Sigmoid colon (tissue), 7 donors: ENCODE measurements around the gene KRTAP5-2. TPM values are rescaled to one million over a fixed set of nuclear protein-coding genes. Genes with fewer than 3 reads are reported as not detected.

Experiments
- DNase-seq: peaks from one replicate; pipeline ENCODE4 v3.0.0-alpha.2; 2019
- H3K27ac ChIP-seq, 4 donors: fragments of 200-600 bp; sonication (generic); one replicate each; pipeline ENCODE4 v1.5.1; 2016 to 2019; ENCODE audit warnings: mild to moderate bottlenecking in 1 of 4
- H3K27me3 ChIP-seq, 3 donors: fragments of 200-600 bp; sonication (generic); one replicate each; pipeline ENCODE4 v1.5.1; 2019; ENCODE audit warnings: mild to moderate bottlenecking in 1 of 3
- H3K36me3 ChIP-seq, 4 donors: fragments of 200-600 bp; sonication (generic); one replicate each; pipeline ENCODE4 v1.5.1; 2016 to 2019
- H3K4me1 ChIP-seq, 4 donors: fragments of 200-600 bp; sonication (generic); one replicate each; pipeline ENCODE4 v1.5.1; 2017 to 2019
- H3K4me3 ChIP-seq, 4 donors: fragments of 200-600 bp; sonication (generic); one replicate each; pipeline ENCODE4 v1.5.1; 2017 to 2019; ENCODE audit warnings: mild to moderate bottlenecking in 2 of 4, moderate library complexity in 1 of 4
- H3K9me3 ChIP-seq, 4 donors: fragments of 200-600 bp in 3 of 4; sonication (generic) in 3 of 4; one replicate each; pipeline versions ENCODE4 v1.5.1 to v1.6.1; 2013 to 2019
- EP300 ChIP-seq, 4 donors: sonication (generic); formaldehyde crosslinking; IDR thresholded peaks; one replicate each; pipeline ENCODE4 v1.6.1; 2017; ENCODE audit warnings: antibody characterized with exemption in 4 of 4
- POLR2A ChIP-seq, 2 donors: fragments of 450-650 bp; IDR thresholded peaks; one replicate each; pipeline ENCODE4 v1.6.1; 2016; ENCODE audit warnings: antibody characterized with exemption in 2 of 2, mild to moderate bottlenecking in 2 of 2, moderate library complexity in 2 of 2
- POLR2AphosphoS5 ChIP-seq, 4 donors: sonication (generic); formaldehyde crosslinking; IDR thresholded peaks; one replicate each; pipeline ENCODE4 v1.6.1; 2017; ENCODE audit warnings: antibody characterized with exemption in 4 of 4
- WGBS, 2 donors: extraction: QIAGEN DNeasy Blood & Tissue Kit; methylation state at CpG; one replicate each; pipeline ENCODE4 v1.1.7; 2013; 5-methylcytosine and 5-hydroxymethylcytosine counted together
- intact Hi-C: fragments of 100-400 bp; cut with DNase I; formaldehyde crosslinking; loops from one replicate; pipeline ENCODE4 v1.15.1; 2023
- polyA plus RNA-seq, 3 donors: library from polyadenylated mRNA; stranded (reverse); fragments of 200-250 nt; gene quantifications; one replicate each; pipeline ENCODE4 v1.2.3, GENCODE V29; 2013
- total RNA-seq, 4 donors: library from RNA; depleted of rRNA; stranded (reverse); fragments of >200 nt; gene quantifications; one replicate each; pipeline ENCODE4 v1.1.0, GENCODE V29; 2016
- TF ChIP-seq, protein P1 (sequence below), 4 experiments: fragments of 450-650 bp in 3 of 4; fragments of 200-600 bp in 1 of 4; IDR thresholded peaks; one replicate each; pipeline ENCODE4 v1.5.1; 2016 to 2019; ENCODE audit warnings: antibody characterized with exemption in 4 of 4, mild to moderate bottlenecking in 3 of 4, moderate library complexity in 2 of 4
- donor health status: healthy with polysubstance abuse.
- donor health status: Bipolar disorder and iron deficiency.
- donor health status: healthy.

KRTAP5-2 gene
- total and polyA plus RNA-seq, 7 donors, result 0.29 TPM; not detected in 6

DNA sequence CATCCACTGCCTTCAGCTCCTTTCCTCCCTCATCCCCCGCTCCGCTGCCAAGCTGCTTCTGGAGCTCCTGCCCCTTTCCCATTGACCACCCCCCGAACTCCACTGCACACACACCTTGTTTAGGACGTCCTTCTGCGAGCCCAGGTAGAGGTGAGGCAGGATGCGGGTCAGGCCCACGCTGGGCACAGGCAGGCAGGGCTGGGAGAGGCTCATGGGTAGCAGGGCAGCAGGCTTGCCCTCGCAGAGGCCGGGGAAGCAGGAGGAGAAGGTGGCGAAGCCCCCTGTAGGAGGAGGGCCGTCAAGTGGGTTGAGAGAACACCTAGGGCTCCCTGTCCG is 39.4 kb downstream of the KRTAP5-2 start:
- 29 to 66% methylated on average over 12 of the region's 12 CpGs for WGBS, 2 donors
- no peak for DNase-seq
- TF ChIP-seq POLR2AphosphoS5 (IDR thresholded peaks at IDR 0.05) (no peak), EP300 (IDR thresholded peaks at IDR 0.05) (no peak), POLR2A (IDR thresholded peaks at IDR 0.05) (no peak)
- TF ChIP-seq, protein P1, sequence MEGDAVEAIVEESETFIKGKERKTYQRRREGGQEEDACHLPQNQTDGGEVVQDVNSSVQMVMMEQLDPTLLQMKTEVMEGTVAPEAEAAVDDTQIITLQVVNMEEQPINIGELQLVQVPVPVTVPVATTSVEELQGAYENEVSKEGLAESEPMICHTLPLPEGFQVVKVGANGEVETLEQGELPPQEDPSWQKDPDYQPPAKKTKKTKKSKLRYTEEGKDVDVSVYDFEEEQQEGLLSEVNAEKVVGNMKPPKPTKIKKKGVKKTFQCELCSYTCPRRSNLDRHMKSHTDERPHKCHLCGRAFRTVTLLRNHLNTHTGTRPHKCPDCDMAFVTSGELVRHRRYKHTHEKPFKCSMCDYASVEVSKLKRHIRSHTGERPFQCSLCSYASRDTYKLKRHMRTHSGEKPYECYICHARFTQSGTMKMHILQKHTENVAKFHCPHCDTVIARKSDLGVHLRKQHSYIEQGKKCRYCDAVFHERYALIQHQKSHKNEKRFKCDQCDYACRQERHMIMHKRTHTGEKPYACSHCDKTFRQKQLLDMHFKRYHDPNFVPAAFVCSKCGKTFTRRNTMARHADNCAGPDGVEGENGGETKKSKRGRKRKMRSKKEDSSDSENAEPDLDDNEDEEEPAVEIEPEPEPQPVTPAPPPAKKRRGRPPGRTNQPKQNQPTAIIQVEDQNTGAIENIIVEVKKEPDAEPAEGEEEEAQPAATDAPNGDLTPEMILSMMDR (IDR thresholded peaks at IDR 0.05), result no peak
- peak overlapping the region; percentile 92 to 99 (median 95) for H3K27ac ChIP-seq
- intact Hi-C loops, result loop anchor here (1.0 to 5.0 kb wide), 2 partner anchors 14 to 96 kb away; partner anchors contain the start of gene DUSP8
- peak overlapping the region in 2 of 4 donors; percentile 9 to 10 for H3K4me3 ChIP-seq
- no peaks in the 10 kb centered on the region for H3K9me3 ChIP-seq
- H3K36me3 ChIP-seq, result peaks cover 0 to 25% (median 10%) of the 10 kb centered on the region in 4 donors
- H3K4me1 ChIP-seq, result peaks cover 0 to 47% (median 35%) of the 10 kb centered on the region in 4 donors
- H3K27me3 ChIP-seq, result no peaks in the 10 kb centered on the region

GRCh38 chr11:1557904-1558774 is 40.0 kb downstream of the KRTAP5-2 start:
- peak; percentile 93 for DNase-seq
- Histone ChIP-seq H3K4me1 (peaks cover 0 to 42% (median 34%) of the 10 kb centered on the region in 4 donors), H3K4me3 (peak overlapping the region in 1 of 4 donors; percentile 10), H3K36me3 (peaks cover 0 to 20% (median 7%) of the 10 kb centered on the region in 4 donors), H3K27me3 (no peaks in the 10 kb centered on the region), H3K9me3 (no peaks in the 10 kb centered on the region), H3K27ac (peak overlapping the region; percentile 92 to 99 (median 95))
- TF ChIP-seq EP300 (IDR thresholded peaks at IDR 0.05), result peak in 1 of 4 donors; percentile 61
- peak; percentile 30 to 48 (median 36) for TF ChIP-seq POLR2AphosphoS5 (IDR thresholded peaks at IDR 0.05)
- TF ChIP-seq POLR2A (IDR thresholded peaks at IDR 0.05), result peak in 1 of 2 donors; percentile 9
- TF ChIP-seq, protein P1 (IDR thresholded peaks at IDR 0.05), result no peak
- WGBS, 2 donors, result 30 to 57% methylated on average over 29 of the region's 29 CpGs
- intact Hi-C loops, result loop anchor here (1.0 to 5.0 kb wide), 2 partner anchors 14 to 96 kb away; partner anchors contain the start of gene DUSP8

DNA sequence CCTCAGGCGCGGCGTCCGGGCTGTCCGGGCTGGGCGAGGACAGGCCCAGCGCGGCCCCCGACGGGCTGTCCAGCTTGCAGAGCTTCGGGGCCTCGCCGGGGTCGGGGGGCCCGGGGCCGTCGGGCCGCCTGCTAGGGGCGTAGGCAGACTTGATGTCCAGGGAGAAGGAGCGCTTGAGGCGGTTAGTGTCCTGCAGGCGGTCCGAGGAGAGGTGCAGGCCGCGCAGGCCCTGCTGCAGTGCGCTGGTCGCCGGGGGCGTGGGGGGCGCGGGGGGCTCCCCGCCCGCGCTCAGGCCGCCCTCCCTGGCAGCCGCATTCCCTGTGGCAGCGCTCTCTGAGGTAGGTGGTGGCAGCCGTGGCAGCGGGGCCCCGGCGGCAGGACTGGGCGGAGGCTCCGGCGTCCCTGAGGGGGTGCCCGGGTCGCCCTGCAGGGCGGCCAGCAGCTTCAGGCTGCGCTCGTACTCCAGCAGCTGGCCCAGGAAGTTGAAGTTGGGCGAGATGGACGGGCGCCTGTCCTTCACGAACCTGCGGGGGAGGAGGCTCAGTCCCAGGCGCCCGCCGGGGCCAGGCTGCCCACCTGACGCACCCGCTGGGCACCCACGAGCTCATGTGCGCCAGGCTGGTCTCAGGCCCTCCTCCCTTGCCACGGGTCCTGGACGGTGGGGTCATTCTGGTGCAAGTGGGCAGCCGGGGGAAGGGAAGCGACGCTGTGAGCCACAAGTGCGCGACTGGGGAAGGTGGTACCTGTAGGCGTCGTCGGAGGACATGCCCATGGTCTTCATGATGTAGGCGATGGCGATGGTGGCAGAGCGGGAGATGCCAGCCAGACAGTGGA is 40.8 kb downstream of the KRTAP5-2 start:
- DNase-seq, result no peak
- intact Hi-C loops, result loop anchor here (5.0 kb wide), 1 partner anchor 95 kb away; no protein-coding TSS in a partner anchor
- peak overlapping the region; percentile 92 to 99 (median 95) for H3K27ac ChIP-seq
- no peaks in the 10 kb centered on the region for H3K27me3 ChIP-seq
- WGBS, 2 donors, result 84 to 93% methylated on average over 74 of the region's 74 CpGs
- no peak overlapping the region for H3K4me3 ChIP-seq
- TF ChIP-seq, protein P1 (IDR thresholded peaks at IDR 0.05), result no peak
- TF ChIP-seq POLR2AphosphoS5 (IDR thresholded peaks at IDR 0.05), result no peak
- TF ChIP-seq POLR2A (IDR thresholded peaks at IDR 0.05), result no peak
- TF ChIP-seq EP300 (IDR thresholded peaks at IDR 0.05), result no peak
- H3K36me3 ChIP-seq, result peaks cover 0 to 14% (median 4%) of the 10 kb centered on the region in 4 donors
- H3K9me3 ChIP-seq, result no peaks in the 10 kb centered on the region
- peaks cover 0 to 47% (median 39%) of the 10 kb centered on the region in 4 donors for H3K4me1 ChIP-seq

GRCh38 chr11:1556278-1556902 is 41.7 kb downstream of the KRTAP5-2 start:
- peaks cover 0 to 47% (median 40%) of the 10 kb centered on the region in 4 donors for H3K4me1 ChIP-seq
- WGBS, 2 donors, result 60 to 85% methylated on average over 63 of the region's 63 CpGs
- H3K27ac ChIP-seq, result no peak overlapping the region
- no peak for DNase-seq
- intact Hi-C loops, result loop anchor here (5.0 kb wide), 1 partner anchor 94 kb away; no protein-coding TSS in a partner anchor
- TF ChIP-seq POLR2A (IDR thresholded peaks at IDR 0.05) (no peak), POLR2AphosphoS5 (IDR thresholded peaks at IDR 0.05) (no peak), EP300 (IDR thresholded peaks at IDR 0.05) (no peak)
- TF ChIP-seq, protein P1 (IDR thresholded peaks at IDR 0.05), result no peak
- no peak overlapping the region for H3K4me3 ChIP-seq
- no peaks in the 10 kb centered on the region for H3K27me3 ChIP-seq
- H3K9me3 ChIP-seq, result no peaks in the 10 kb centered on the region
- peaks cover 0 to 14% (median 3%) of the 10 kb centered on the region in 4 donors for H3K36me3 ChIP-seq
